K562 (cell line): ENCODE data around the gene ZNF487. TPM values are rescaled to one million over a fixed set of nuclear protein-coding genes. Genes with fewer than 3 reads are reported as not detected.
A peak's percentile ranks its signal among the peaks of the same experiment; 100 is the strongest.

Experiments used
- BHLHE40 ChIP-seq: IDR thresholded peaks from 2 replicates; pipeline ENCODE4 v1.6.1; 2011; ENCODE audit warnings: low read length, improper control_type of control experiment
- CHD2 ChIP-seq: IDR thresholded peaks from 2 replicates; pipeline ENCODE4 v1.6.1; 2011; ENCODE audit warnings: low read depth, low read length
- ETV1 ChIP-seq: fragments of 450-650 bp; conservative IDR thresholded peaks from 2 replicates; pipeline ENCODE4 v1.6.1; 2016; ENCODE audit warnings: missing genetic modification characterization, control low read depth, low read depth, missing compliant biosample characterization
- FOXK1 ChIP-seq: sonication (generic); formaldehyde crosslinking; IDR thresholded peaks from 2 replicates; pipeline ENCODE4 v1.8.0; 2022; ENCODE audit warnings: missing genetic modification reagents, mild to moderate bottlenecking, borderline replicate concordance
- HDGF ChIP-seq: fragments of 450-650 bp; IDR thresholded peaks from 2 replicates; pipeline ENCODE4 v1.6.1; 2016
- MTA3 ChIP-seq: fragments of 450-650 bp; formaldehyde crosslinking; IDR thresholded peaks from 2 replicates; pipeline ENCODE4 v1.6.1; 2017; ENCODE audit warnings: mild to moderate bottlenecking, borderline replicate concordance
- NR2C2 ChIP-seq, 2 experiments: fragments of 200-800 bp in 1 of 2; sonication (Bioruptor generic) in 1 of 2; sonication (generic) in 1 of 2; formaldehyde crosslinking in 1 of 2; IDR thresholded peaks; 2 replicates each; pipeline versions ENCODE4 v1.6.1 to v1.8.0; 2016 to 2022; ENCODE audit warnings: mild to moderate bottlenecking in 1 of 2, missing compliant biosample characterization in 1 of 2, missing genetic modification characterization in 1 of 2, missing genetic modification reagents in 1 of 2
- SLC30A9 ChIP-seq: fragments of 250-450 bp; sonication (Bioruptor Pico); IDR thresholded peaks from 2 replicates; pipeline ENCODE4 v1.8.0; 2022; ENCODE audit warnings: mild to moderate bottlenecking, moderate library complexity
- TBP ChIP-seq: optimal IDR thresholded peaks from 2 replicates; pipeline ENCODE3; 2011; ENCODE audit warnings: low read depth, low read length, improper control_type of control experiment
- ZNF232 ChIP-seq: sonication (generic); formaldehyde crosslinking; IDR thresholded peaks from 2 replicates; pipeline ENCODE4 v1.8.0; 2022; ENCODE audit warnings: mild to moderate bottlenecking, missing genetic modification reagents
- ZNF668 ChIP-seq: fragments of 250-450 bp; sonication (Bioruptor Pico); IDR thresholded peaks from 2 replicates; pipeline ENCODE4 v1.8.0; 2022; ENCODE audit warnings: mild to moderate bottlenecking, inconsistent platforms
- polyA plus RNA-seq, 8 experiments: library from polyadenylated mRNA; depleted of rRNA in 4 of 8; stranded (reverse) in 5 of 8; unstranded in 3 of 8; fragments of >200 nt; fragmentation: Nextera tagmentation in 2 of 8; fragmentation: Illumina TruSeq in 1 of 8; extraction: Ambion mirVana in 2 of 8; extraction: Trizol in 1 of 8; gene quantifications; 2 replicates each; pipeline versions ENCODE4 v1.2.1 to v1.2.3, GENCODE V29; 2011 to 2014; ENCODE audit warnings: inconsistent platforms in 1 of 8, missing spikeins in 1 of 8
- total RNA-seq, 7 experiments: library from RNA; depleted of rRNA in 6 of 7; stranded (reverse); fragments of >200 nt in 6 of 7; fragmentation: Illumina TruSeq in 2 of 7; extraction: Trizol in 2 of 7; gene quantifications; 2 replicates each; pipeline versions ENCODE4 v1.2.1 to v1.2.3, GENCODE V29; 2011 to 2021; ENCODE audit warnings: low replicate concordance in 1 of 7
- TF ChIP-seq, protein P1 (sequence below): fragments of 250-450 bp; sonication (Bioruptor Pico); IDR thresholded peaks from 2 replicates; pipeline ENCODE4 v1.4.0; 2020; ENCODE audit warnings: mild to moderate bottlenecking
- TF ChIP-seq, protein P2 (sequence below), 2 experiments: fragments of 450-650 bp; IDR thresholded peaks; 2 replicates each; pipeline ENCODE4 v1.6.1; 2016; ENCODE audit warnings: mild to moderate bottlenecking in 2 of 2, borderline replicate concordance in 1 of 2, low read depth in 1 of 2, moderate library complexity in 1 of 2
- TF ChIP-seq, protein P3 (sequence below): fragments of 450-650 bp; IDR thresholded peaks from 2 replicates; pipeline ENCODE4 v1.6.1; 2016
- TF ChIP-seq, protein P4 (sequence below): fragments of 200-800 bp; sonication (Bioruptor generic); IDR thresholded peaks from 2 replicates; pipeline ENCODE4 v1.6.1; 2017; ENCODE audit warnings: missing genetic modification characterization, missing compliant biosample characterization

The ZNF487 gene
- total and polyA plus RNA-seq, 9 of the 15 experiments (the other 6 are each of a cell fraction or from before 2014, with no cell fraction given), result 1.9 to 6.5 (median 4.2) TPM

DNA sequence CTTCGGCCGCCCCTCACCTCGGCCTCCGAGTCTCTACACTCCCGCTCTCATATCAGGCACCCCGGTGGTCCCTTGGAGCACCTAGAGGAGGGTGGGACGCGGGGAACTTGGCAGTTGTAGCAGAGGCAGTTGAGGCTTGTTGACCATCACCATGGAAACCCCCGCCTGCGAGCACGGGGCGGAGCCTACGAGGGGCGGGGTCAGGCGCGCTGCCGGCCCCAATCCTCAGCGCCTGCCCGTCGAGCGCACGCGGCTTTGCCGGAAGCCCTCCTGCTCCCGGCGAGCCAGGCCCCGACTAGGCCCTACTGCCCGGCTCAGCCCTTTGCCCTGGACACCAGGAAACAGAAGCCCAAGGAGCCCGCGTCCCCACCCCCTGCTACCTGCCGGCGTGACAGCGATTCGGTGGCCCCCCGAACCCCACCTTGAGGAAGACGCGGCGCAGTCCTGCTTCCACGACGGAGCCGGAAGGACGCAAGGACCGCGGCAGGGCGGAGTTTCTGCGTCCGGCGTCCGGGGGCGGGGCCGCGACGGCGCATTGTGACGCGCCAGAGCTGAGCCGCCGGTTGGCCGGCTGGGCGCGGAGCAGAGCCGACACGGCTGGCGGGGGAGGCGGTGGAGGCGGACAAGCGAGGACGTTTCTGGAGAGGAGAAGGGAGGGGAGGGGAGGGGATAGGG, 28.1 kb upstream of the ZNF487 start, which contains the start of gene HNRNPF (continued):
- TF ChIP-seq, protein P1, sequence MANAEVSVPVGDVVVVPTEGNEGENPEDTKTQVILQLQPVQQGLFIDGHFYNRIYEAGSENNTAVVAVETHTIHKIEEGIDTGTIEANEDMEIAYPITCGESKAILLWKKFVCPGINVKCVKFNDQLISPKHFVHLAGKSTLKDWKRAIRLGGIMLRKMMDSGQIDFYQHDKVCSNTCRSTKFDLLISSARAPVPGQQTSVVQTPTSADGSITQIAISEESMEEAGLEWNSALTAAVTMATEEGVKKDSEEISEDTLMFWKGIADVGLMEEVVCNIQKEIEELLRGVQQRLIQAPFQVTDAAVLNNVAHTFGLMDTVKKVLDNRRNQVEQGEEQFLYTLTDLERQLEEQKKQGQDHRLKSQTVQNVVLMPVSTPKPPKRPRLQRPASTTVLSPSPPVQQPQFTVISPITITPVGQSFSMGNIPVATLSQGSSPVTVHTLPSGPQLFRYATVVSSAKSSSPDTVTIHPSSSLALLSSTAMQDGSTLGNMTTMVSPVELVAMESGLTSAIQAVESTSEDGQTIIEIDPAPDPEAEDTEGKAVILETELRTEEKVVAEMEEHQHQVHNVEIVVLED (CRISPR knock-in tag), result peak; percentile 94
- TF ChIP-seq, protein P2, sequence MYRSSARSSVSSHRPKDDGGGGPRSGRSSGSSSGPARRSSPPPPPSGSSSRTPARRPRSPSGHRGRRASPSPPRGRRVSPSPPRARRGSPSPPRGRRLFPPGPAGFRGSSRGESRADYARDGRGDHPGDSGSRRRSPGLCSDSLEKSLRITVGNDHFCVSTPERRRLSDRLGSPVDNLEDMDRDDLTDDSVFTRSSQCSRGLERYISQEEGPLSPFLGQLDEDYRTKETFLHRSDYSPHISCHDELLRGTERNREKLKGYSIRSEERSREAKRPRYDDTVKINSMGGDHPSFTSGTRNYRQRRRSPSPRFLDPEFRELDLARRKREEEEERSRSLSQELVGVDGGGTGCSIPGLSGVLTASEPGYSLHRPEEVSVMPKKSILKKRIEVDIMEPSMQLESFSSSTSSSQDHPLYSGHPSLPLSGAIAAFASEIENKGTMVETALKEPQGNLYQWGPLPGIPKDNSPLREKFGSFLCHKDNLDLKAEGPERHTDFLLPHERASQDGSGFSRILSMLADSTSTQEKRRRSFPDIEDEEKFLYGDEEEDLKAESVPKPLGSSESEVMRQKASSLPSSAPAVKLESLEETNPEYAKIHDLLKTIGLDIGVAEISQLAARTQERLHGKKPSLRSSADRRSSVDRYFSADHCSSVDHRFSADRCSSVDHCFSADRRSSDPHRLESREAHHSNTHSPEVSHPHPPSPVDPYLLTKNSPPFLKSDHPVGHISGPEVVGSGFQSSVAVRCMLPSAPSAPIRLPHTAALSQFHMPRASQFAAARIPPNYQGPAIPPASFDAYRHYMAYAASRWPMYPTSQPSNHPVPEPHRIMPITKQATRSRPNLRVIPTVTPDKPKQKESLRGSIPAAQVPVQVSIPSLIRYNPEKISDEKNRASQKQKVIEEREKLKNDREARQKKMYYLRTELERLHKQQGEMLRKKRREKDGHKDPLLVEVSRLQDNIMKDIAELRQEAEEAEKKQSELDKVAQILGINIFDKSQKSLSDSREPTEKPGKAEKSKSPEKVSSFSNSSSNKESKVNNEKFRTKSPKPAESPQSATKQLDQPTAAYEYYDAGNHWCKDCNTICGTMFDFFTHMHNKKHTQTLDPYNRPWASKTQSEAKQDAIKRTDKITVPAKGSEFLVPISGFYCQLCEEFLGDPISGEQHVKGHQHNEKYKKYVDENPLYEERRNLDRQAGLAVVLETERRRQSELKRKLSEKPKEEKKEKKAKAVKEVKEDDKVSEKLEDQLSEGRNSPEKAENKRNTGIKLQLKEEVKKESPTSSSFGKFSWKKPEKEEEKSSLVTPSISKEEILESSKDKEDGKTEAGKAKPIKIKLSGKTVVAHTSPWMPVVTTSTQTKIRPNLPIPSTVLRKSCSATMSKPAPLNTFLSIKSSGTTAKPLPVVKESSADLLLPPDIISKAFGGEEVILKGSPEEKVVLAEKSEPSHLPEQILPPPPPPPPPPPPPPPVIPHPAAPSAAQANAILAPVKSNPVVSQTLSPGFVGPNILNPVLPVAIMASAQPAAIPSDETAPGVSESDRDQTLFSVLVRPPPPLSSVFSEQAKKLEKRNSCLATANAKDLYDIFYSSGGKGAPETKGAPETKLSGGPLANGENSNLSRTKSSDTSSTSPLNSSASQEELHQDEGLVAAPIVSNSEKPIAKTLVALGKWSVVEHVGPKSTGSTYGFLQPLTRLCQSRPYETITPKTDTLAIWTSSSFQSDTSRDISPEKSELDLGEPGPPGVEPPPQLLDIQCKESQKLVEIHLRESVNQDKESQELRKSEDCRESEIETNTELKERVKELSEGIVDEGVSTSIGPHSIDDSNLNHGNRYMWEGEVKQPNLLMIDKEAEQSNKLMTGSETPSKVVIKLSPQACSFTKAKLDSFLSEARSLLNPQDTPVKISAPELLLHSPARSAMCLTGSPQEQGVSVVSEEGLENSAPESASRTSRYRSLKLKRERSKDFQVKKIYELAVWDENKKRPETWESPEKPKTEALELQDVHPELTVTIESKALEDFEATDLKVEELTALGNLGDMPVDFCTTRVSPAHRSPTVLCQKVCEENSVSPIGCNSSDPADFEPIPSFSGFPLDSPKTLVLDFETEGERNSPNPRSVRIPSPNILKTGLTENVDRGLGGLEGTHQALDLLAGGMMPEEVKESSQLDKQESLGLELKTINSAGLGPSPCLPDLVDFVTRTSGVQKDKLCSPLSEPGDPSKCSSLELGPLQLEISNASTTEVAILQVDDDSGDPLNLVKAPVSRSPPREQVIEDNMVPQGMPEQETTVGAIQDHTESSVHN (IDR thresholded peaks at IDR 0.05; ENCODE audit: borderline replicate concordance in 1 of 2, low read depth in 1 of 2), result no peak
- TF ChIP-seq, protein P3, sequence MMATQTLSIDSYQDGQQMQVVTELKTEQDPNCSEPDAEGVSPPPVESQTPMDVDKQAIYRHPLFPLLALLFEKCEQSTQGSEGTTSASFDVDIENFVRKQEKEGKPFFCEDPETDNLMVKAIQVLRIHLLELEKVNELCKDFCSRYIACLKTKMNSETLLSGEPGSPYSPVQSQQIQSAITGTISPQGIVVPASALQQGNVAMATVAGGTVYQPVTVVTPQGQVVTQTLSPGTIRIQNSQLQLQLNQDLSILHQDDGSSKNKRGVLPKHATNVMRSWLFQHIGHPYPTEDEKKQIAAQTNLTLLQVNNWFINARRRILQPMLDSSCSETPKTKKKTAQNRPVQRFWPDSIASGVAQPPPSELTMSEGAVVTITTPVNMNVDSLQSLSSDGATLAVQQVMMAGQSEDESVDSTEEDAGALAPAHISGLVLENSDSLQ, result peak; percentile 45; the same call in 1 of the 2 replicates
- TF ChIP-seq BHLHE40, result peak; percentile 72
- no peak for TF ChIP-seq ZNF668
- peak; percentile 92; the same call in 1 of the 2 replicates for TF ChIP-seq MTA3
- TF ChIP-seq FOXK1 (CRISPR knock-in tag), result peak; percentile 84; the same call in 1 of the 2 replicates
- TF ChIP-seq NR2C2 (CRISPR knock-in tag; IDR thresholded peaks at IDR 0.05), result no peak
- TF ChIP-seq NR2C2 (tag; IDR thresholded peaks at IDR 0.05), result peak; percentile 84
- peak; percentile 8; the same call in 1 of the 2 replicates for TF ChIP-seq CHD2
- peak; percentile 62 for TF ChIP-seq TBP
- peak; percentile 77 for TF ChIP-seq ZNF232 (CRISPR knock-in tag)
- TF ChIP-seq, protein P4, sequence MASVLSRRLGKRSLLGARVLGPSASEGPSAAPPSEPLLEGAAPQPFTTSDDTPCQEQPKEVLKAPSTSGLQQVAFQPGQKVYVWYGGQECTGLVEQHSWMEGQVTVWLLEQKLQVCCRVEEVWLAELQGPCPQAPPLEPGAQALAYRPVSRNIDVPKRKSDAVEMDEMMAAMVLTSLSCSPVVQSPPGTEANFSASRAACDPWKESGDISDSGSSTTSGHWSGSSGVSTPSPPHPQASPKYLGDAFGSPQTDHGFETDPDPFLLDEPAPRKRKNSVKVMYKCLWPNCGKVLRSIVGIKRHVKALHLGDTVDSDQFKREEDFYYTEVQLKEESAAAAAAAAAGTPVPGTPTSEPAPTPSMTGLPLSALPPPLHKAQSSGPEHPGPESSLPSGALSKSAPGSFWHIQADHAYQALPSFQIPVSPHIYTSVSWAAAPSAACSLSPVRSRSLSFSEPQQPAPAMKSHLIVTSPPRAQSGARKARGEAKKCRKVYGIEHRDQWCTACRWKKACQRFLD, result peak; percentile 97
- TF ChIP-seq SLC30A9 (CRISPR knock-in tag), result no peak
- TF ChIP-seq HDGF, result no peak
- peak; percentile 95 for TF ChIP-seq ETV1 (tag)
